Measurements from ENCODE around the gene GPR152. TPM values are rescaled to one million over a fixed set of nuclear protein-coding genes. Genes with fewer than 3 reads are reported as not detected.

GPR152 gene
- total and polyA plus RNA-seq, 2 of the 8 experiments (the other 6 are each of a cell fraction or from before 2014, with no cell fraction given), result not detected

- TF ChIP-seq CHD7 (IDR thresholded peaks at IDR 0.05; ENCODE audit: insufficient replicate concordance, low read length), result no peak
- TF ChIP-seq CHD1 (IDR thresholded peaks at IDR 0.05; ENCODE audit: low read depth, low read length), result no peak
- no peak for TF ChIP-seq TAF7 (optimal IDR thresholded peaks at IDR 0.05; ENCODE audit: borderline replicate concordance, low read depth, low read length)
- no peak for TF ChIP-seq SIX5 (IDR thresholded peaks at IDR 0.05; ENCODE audit: low read depth, low read length)
- no peak for TF ChIP-seq YY1 (IDR thresholded peaks at IDR 0.05; ENCODE audit: low read depth, low read length)
- TF ChIP-seq BCL11A (IDR thresholded peaks at IDR 0.05; ENCODE audit: low read depth in 2 of 2, low read length in 2 of 2), result no peak
- no peak for TF ChIP-seq CEBPB (IDR thresholded peaks at IDR 0.05; ENCODE audit: low read depth, low read length)
- no peak for TF ChIP-seq NRF1 (IDR thresholded peaks at IDR 0.05; ENCODE audit: low read depth, low read length)
These were observed 38.9 kb upstream of the GPR152 start (continued) for GRCh38 chr11:67491276-67492068.

Measured in H1 (cell line).